ENCODE measurements around the gene CEP162. TPM values are rescaled to one million over a fixed set of nuclear protein-coding genes. Genes with fewer than 3 reads are reported as not detected.
"Not testable (repeated sequence)": the region's sequence is repeated elsewhere in the genome, so short reads cannot be mapped to it uniquely, and the experiment has no call there.

Gene CEP162
- total RNA-seq, 4 donors from 2014 or later: 7.5 to 9.3 (median 7.8) TPM

DNA sequence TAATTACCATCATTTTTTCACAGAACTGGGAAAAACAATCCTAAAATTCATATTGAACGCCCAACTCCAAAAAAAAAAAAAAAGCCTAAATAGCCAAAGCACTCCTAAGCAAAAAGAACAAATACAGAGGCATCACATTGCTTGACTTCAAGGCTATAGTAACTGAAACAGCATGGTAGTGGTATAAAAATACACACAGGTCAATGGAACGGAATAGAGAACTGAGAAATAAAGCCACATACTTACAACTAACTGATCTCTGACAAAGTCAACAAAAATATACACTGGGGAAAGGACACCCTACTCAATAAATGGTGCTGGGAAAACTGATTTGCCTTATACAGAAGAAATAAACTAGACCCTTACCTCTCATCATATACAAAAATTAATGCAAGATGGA, 104.3 kb downstream of the CEP162 start:
- no peak overlapping the region for H3K4me3 ChIP-seq
- H3K27me3 ChIP-seq: no peaks in the 10 kb centered on the region
- peaks cover 3 to 23% (median 23%) of the 10 kb centered on the region in 4 donors for H3K36me3 ChIP-seq
- no peak for DNase-seq (ENCODE audit: extremely low spot score)
- no peaks in the 10 kb centered on the region for H3K4me1 ChIP-seq
- no peak for TF ChIP-seq EP300 (IDR thresholded peaks at IDR 0.05)
- no peak for TF ChIP-seq POLR2A (IDR thresholded peaks at IDR 0.05; ENCODE audit: low read depth)
- no peak overlapping the region for H3K27ac ChIP-seq (replicated peaks in 1 of 4)
- H3K9me3 ChIP-seq: no peaks in the 10 kb centered on the region
- intact Hi-C loops (cut with DNase I): no loop called here
- 94% methylated on average over 2 of the region's 2 CpGs for WGBS

DNA sequence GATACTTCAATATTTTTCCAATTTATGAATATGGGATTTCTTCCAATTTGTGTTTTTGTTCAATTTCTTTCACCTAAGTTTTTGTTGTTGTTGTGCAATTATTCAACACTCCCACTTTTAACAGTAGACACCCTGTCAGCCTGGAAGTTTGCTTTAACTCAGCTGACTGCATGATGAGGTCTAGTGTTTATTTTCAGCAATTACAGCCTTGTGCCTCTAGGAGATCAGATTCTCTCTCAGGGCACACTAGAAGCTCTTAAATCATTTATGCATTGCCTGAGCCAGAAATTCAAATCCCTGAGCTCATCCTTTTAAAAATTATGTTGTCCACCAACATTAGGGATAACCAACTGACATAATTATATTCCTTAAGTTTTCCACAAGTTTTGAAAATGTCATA, 108.2 kb downstream of the CEP162 start:
- no peaks in the 10 kb centered on the region for H3K27me3 ChIP-seq
- H3K4me1 ChIP-seq: no peaks in the 10 kb centered on the region
- DNase-seq (ENCODE audit: extremely low spot score): no peak
- TF ChIP-seq, protein P1, sequence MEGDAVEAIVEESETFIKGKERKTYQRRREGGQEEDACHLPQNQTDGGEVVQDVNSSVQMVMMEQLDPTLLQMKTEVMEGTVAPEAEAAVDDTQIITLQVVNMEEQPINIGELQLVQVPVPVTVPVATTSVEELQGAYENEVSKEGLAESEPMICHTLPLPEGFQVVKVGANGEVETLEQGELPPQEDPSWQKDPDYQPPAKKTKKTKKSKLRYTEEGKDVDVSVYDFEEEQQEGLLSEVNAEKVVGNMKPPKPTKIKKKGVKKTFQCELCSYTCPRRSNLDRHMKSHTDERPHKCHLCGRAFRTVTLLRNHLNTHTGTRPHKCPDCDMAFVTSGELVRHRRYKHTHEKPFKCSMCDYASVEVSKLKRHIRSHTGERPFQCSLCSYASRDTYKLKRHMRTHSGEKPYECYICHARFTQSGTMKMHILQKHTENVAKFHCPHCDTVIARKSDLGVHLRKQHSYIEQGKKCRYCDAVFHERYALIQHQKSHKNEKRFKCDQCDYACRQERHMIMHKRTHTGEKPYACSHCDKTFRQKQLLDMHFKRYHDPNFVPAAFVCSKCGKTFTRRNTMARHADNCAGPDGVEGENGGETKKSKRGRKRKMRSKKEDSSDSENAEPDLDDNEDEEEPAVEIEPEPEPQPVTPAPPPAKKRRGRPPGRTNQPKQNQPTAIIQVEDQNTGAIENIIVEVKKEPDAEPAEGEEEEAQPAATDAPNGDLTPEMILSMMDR (IDR thresholded peaks at IDR 0.05): no peak
- no peak for TF ChIP-seq POLR2AphosphoS5 (IDR thresholded peaks at IDR 0.05)
- no peak for TF ChIP-seq POLR2A (IDR thresholded peaks at IDR 0.05; ENCODE audit: low read depth)
- no peak for TF ChIP-seq EP300 (IDR thresholded peaks at IDR 0.05)
- H3K36me3 ChIP-seq: peaks cover 0 to 8% (median 4%) of the 10 kb centered on the region in 4 donors
- no peak overlapping the region for H3K27ac ChIP-seq (replicated peaks in 1 of 4)
- intact Hi-C loops (cut with DNase I): no loop called here
- H3K4me3 ChIP-seq: no peak overlapping the region
- peaks cover 0 to 3% (median 0%) of the 10 kb centered on the region in 4 donors for H3K9me3 ChIP-seq

- intact Hi-C loops (cut with DNase I): no loop called here
- no peaks in the 10 kb centered on the region for H3K4me1 ChIP-seq
Observed at GRCh38 chr6:84118191-84118590, 109.3 kb downstream of the CEP162 start.

GRCh38 chr6:84114933-84115594, 112.4 kb downstream of the CEP162 start:
- WGBS: 75% methylated on average over 3 of the region's 8 CpGs

More at GRCh38 chr6:84118191-84118590, 109.3 kb downstream of the CEP162 start:
- no peak overlapping the region for H3K4me3 ChIP-seq
- no peak for DNase-seq (ENCODE audit: extremely low spot score)
- H3K36me3 ChIP-seq: peaks cover 0 to 3% (median 0%) of the 10 kb centered on the region in 4 donors
- whole genome bisulfite sequencing: 95% methylated on average over 3 of the region's 5 CpGs
- no peak overlapping the region for H3K27ac ChIP-seq (replicated peaks in 1 of 4)
- TF ChIP-seq EP300 (IDR thresholded peaks at IDR 0.05) (no peak), POLR2A (IDR thresholded peaks at IDR 0.05; ENCODE audit: low read depth) (no peak), POLR2AphosphoS5 (IDR thresholded peaks at IDR 0.05) (no peak)
- TF ChIP-seq, protein P1 (IDR thresholded peaks at IDR 0.05): no peak
- peaks cover 0 to 3% (median 0%) of the 10 kb centered on the region in 4 donors for H3K9me3 ChIP-seq
- H3K27me3 ChIP-seq: no peaks in the 10 kb centered on the region

DNA sequence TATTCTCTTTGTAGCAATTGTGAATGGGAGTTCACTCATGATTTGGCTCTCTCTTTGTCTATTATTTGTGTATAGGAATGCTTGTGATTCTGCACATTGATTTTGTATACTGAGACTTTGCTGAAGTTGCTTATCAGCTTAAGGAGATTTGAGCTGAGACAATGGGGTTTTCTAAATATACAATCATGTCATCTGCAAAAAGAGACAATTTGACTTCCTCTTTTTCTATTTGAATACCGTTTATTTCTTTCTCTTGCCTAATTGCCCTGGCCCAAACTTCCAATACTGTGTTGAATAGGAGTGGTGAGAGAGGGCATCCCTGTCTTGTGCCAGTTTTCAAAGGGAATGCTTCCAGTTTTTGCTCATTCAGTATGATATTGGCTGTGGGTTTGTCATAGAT, 116.1 kb downstream of the CEP162 start:
- DNase-seq (ENCODE audit: extremely low spot score); H3K27me3 ChIP-seq; H3K36me3 ChIP-seq; H3K27ac ChIP-seq (replicated peaks in 1 of 4); H3K4me3 ChIP-seq; intact Hi-C loops (cut with DNase I); H3K4me1 ChIP-seq; H3K9me3 ChIP-seq: not testable (repeated sequence)
- WGBS: 63% methylated on average over 1 of the region's 1 CpG

More at GRCh38 chr6:84114933-84115594, 112.4 kb downstream of the CEP162 start:
- H3K27me3 ChIP-seq; H3K36me3 ChIP-seq; intact Hi-C loops (cut with DNase I); DNase-seq (ENCODE audit: extremely low spot score); H3K9me3 ChIP-seq; H3K4me3 ChIP-seq; H3K4me1 ChIP-seq; H3K27ac ChIP-seq (replicated peaks in 1 of 4): not testable (repeated sequence)

DNA sequence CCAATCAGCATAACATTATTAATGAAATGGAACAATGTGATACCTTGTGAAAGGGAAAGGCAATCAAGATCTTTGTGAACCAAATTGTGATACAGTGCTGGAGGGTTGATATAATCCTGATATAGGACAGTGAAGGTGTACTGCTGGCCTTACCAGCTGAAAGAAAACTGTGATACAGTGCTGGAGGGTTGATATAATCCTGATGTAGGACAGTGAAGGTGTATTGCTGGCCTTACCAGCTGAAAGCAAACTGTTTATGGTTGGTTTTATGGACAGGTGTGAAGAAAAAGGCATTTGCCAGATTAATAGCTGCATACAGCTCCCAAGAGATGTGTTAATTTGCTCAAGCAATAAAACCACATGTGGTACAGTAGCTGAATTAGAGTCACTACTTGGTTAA, 119.9 kb downstream of the CEP162 start:
- intact Hi-C loops (cut with DNase I): no loop called here
- Histone ChIP-seq H3K4me3 (no peak overlapping the region), H3K27me3 (no peaks in the 10 kb centered on the region), H3K27ac (replicated peaks in 1 of 4) (no peak overlapping the region), H3K4me1 (no peaks in the 10 kb centered on the region), H3K36me3 (no peaks in the 10 kb centered on the region), H3K9me3 (no peaks in the 10 kb centered on the region)
- no peak for DNase-seq (ENCODE audit: extremely low spot score)
- TF ChIP-seq EP300 (IDR thresholded peaks at IDR 0.05) (no peak), POLR2A (IDR thresholded peaks at IDR 0.05; ENCODE audit: low read depth) (no peak)

DNA sequence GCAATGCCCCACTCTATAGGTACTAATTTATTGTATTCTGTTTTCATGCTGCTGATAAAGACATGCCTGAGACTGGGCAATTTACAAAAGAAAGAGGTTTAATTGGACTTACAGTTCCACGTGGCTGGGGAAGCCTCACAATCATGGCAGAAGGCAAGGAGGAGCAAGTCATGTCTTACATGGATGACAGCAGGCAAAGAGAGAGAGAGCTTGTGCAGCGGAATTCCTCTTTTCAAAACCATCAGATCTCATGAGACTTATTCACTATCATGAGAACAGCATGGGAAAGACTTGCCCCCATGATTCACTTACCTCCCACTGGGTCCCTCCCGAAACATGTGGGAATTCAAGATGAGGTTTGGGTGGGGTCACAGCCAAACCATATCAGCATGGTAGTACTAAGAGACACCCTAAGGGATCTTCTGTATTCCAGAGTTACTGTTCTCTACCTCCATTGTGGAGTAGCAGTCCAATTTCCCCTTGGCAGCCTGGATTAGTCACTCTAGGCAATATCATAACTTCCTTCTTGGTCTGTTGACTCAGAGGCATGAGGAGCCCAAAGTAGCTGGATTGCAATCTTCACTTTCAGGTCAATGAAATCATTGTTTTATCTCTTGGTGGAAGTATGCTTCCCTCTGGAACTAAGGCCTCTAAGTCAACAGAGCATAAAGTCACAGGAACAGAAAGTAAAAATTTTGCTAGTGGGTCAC, 122.1 kb downstream of the CEP162 start:
- H3K27ac ChIP-seq (replicated peaks in 1 of 4); H3K36me3 ChIP-seq; DNase-seq (ENCODE audit: extremely low spot score); H3K4me1 ChIP-seq; H3K9me3 ChIP-seq; H3K4me3 ChIP-seq; intact Hi-C loops (cut with DNase I); H3K27me3 ChIP-seq: not testable (repeated sequence)
- WGBS: 84% methylated on average over 3 of the region's 3 CpGs
